Measurements from ENCODE around the gene PDE4D. TPM values are rescaled to one million over a fixed set of nuclear protein-coding genes. Genes with fewer than 3 reads are reported as not detected.

PDE4D gene
- total RNA-seq, 1 experiment from 2014 or later, result 32.5 TPM

GRCh38 chr5:59449905-59450644, 443.5 kb downstream of the PDE4D start:
- no peaks in the 10 kb centered on the region for H3K36me3 ChIP-seq
- peak in 1 of 2 experiments; percentile 8 for DNase-seq
- no peak overlapping the region for H3K4me3 ChIP-seq
- H3K27me3 ChIP-seq, result no peaks in the 10 kb centered on the region
- no peaks in the 10 kb centered on the region for H3K4me1 ChIP-seq
- H3K27ac ChIP-seq, result no peak overlapping the region
- no peaks in the 10 kb centered on the region for H3K9me3 ChIP-seq (replicated peaks)

GRCh38 chr5:59446356-59446755, 447.2 kb downstream of the PDE4D start:
- no peaks in the 10 kb centered on the region for H3K9me3 ChIP-seq (replicated peaks)
- H3K4me3 ChIP-seq, result no peak overlapping the region
- no peak for DNase-seq
- no peaks in the 10 kb centered on the region for H3K4me1 ChIP-seq
- no peaks in the 10 kb centered on the region for H3K27me3 ChIP-seq
- no peak overlapping the region for H3K27ac ChIP-seq
- H3K36me3 ChIP-seq, result no peaks in the 10 kb centered on the region

- no peaks in the 10 kb centered on the region for H3K9me3 ChIP-seq (replicated peaks)
- no peaks in the 10 kb centered on the region for H3K36me3 ChIP-seq
- no peak overlapping the region for H3K4me3 ChIP-seq
- DNase-seq, result no peak
- H3K27me3 ChIP-seq, result no peaks in the 10 kb centered on the region
- H3K4me1 ChIP-seq, result no peaks in the 10 kb centered on the region
- H3K27ac ChIP-seq, result no peak overlapping the region
Observed at GRCh38 chr5:59445741-59446140, 447.8 kb downstream of the PDE4D start.

- Histone ChIP-seq H3K27ac (no peak overlapping the region), H3K9me3 (replicated peaks) (no peaks in the 10 kb centered on the region), H3K4me3 (no peak overlapping the region)
Observed at GRCh38 chr5:59439303-59439702, 454.2 kb downstream of the PDE4D start.

GRCh38 chr5:59437176-59437575, 456.4 kb downstream of the PDE4D start:
- no peaks in the 10 kb centered on the region for H3K27me3 ChIP-seq
- no peak for DNase-seq
- H3K36me3 ChIP-seq, result no peaks in the 10 kb centered on the region
- no peaks in the 10 kb centered on the region for H3K4me1 ChIP-seq
- H3K27ac ChIP-seq, result no peak overlapping the region
- no peaks in the 10 kb centered on the region for H3K9me3 ChIP-seq (replicated peaks)
- H3K4me3 ChIP-seq, result no peak overlapping the region

More at GRCh38 chr5:59439303-59439702, 454.2 kb downstream of the PDE4D start:
- no peaks in the 10 kb centered on the region for H3K36me3 ChIP-seq
- no peak for DNase-seq
- H3K27me3 ChIP-seq, result no peaks in the 10 kb centered on the region
- no peaks in the 10 kb centered on the region for H3K4me1 ChIP-seq

- Histone ChIP-seq H3K9me3 (replicated peaks) (no peaks in the 10 kb centered on the region), H3K27me3 (no peaks in the 10 kb centered on the region), H3K36me3 (no peaks in the 10 kb centered on the region), H3K4me3 (no peak overlapping the region), H3K4me1 (no peaks in the 10 kb centered on the region), H3K27ac (no peak overlapping the region)
- no peak for DNase-seq
Observed at GRCh38 chr5:59436364-59437148, 457.0 kb downstream of the PDE4D start.

- Histone ChIP-seq H3K9me3 (replicated peaks) (no peaks in the 10 kb centered on the region), H3K27me3 (no peaks in the 10 kb centered on the region), H3K4me3 (no peak overlapping the region), H3K36me3 (no peaks in the 10 kb centered on the region), H3K4me1 (no peaks in the 10 kb centered on the region), H3K27ac (no peak overlapping the region)
- DNase-seq, result no peak
Observed at GRCh38 chr5:59433174-59433573, 460.4 kb downstream of the PDE4D start.

- no peak overlapping the region for H3K27ac ChIP-seq
- H3K27me3 ChIP-seq, result no peaks in the 10 kb centered on the region
- H3K4me3 ChIP-seq, result no peak overlapping the region
- H3K9me3 ChIP-seq (replicated peaks), result no peaks in the 10 kb centered on the region
- DNase-seq, result no peak
- H3K36me3 ChIP-seq, result no peaks in the 10 kb centered on the region
- H3K4me1 ChIP-seq, result no peaks in the 10 kb centered on the region
Observed at GRCh38 chr5:59430066-59430685, 463.4 kb downstream of the PDE4D start.

- DNase-seq, result no peak
- H3K4me1 ChIP-seq, result no peaks in the 10 kb centered on the region
- no peaks in the 10 kb centered on the region for H3K27me3 ChIP-seq
- H3K27ac ChIP-seq, result no peak overlapping the region
- H3K9me3 ChIP-seq (replicated peaks), result no peaks in the 10 kb centered on the region; the same call in 1 of the 2 replicates
- no peaks in the 10 kb centered on the region for H3K36me3 ChIP-seq
- no peak overlapping the region for H3K4me3 ChIP-seq
Observed at GRCh38 chr5:59428391-59428790, 465.1 kb downstream of the PDE4D start.

- H3K4me1 ChIP-seq, result no peaks in the 10 kb centered on the region
- H3K36me3 ChIP-seq, result no peaks in the 10 kb centered on the region
- no peaks in the 10 kb centered on the region; the same call in 1 of the 2 replicates for H3K9me3 ChIP-seq (replicated peaks)
- no peak for DNase-seq
- H3K4me3 ChIP-seq, result no peak overlapping the region
- H3K27ac ChIP-seq, result no peak overlapping the region
- no peaks in the 10 kb centered on the region for H3K27me3 ChIP-seq
Observed at GRCh38 chr5:59424515-59424914, 469.0 kb downstream of the PDE4D start.

GRCh38 chr5:59423021-59423420, 470.5 kb downstream of the PDE4D start:
- H3K9me3 ChIP-seq (replicated peaks), result no peaks in the 10 kb centered on the region; the same call in 1 of the 2 replicates
- H3K36me3 ChIP-seq, result no peaks in the 10 kb centered on the region
- no peak for DNase-seq
- H3K4me1 ChIP-seq, result peaks cover 3% of the 10 kb centered on the region; the same call in 1 of the 2 replicates
- H3K27me3 ChIP-seq, result no peaks in the 10 kb centered on the region
- no peak overlapping the region for H3K4me3 ChIP-seq
- H3K27ac ChIP-seq, result no peak overlapping the region

- Histone ChIP-seq H3K27ac (no peak overlapping the region), H3K36me3 (no peaks in the 10 kb centered on the region), H3K4me3 (no peak overlapping the region), H3K9me3 (replicated peaks) (no peaks in the 10 kb centered on the region; the same call in 1 of the 2 replicates), H3K27me3 (no peaks in the 10 kb centered on the region), H3K4me1 (peaks cover 3% of the 10 kb centered on the region; the same call in 1 of the 2 replicates)
- no peak for DNase-seq
Observed at GRCh38 chr5:59421986-59422941, 471.3 kb downstream of the PDE4D start.

- no peak for DNase-seq
- Histone ChIP-seq H3K27ac (no peak overlapping the region), H3K4me1 (peaks cover 12% of the 10 kb centered on the region), H3K4me3 (no peak overlapping the region), H3K36me3 (no peaks in the 10 kb centered on the region), H3K9me3 (replicated peaks) (no peaks in the 10 kb centered on the region; the same call in 1 of the 2 replicates), H3K27me3 (no peaks in the 10 kb centered on the region)
Observed at GRCh38 chr5:59420596-59420995, 472.9 kb downstream of the PDE4D start.

- no peak for DNase-seq
- H3K27me3 ChIP-seq, result no peaks in the 10 kb centered on the region
- no peaks in the 10 kb centered on the region for H3K36me3 ChIP-seq
- H3K27ac ChIP-seq, result no peak overlapping the region
- peaks cover 18% of the 10 kb centered on the region for H3K4me1 ChIP-seq
- no peak overlapping the region for H3K4me3 ChIP-seq
- no peaks in the 10 kb centered on the region; the same call in 1 of the 2 replicates for H3K9me3 ChIP-seq (replicated peaks)
Observed at GRCh38 chr5:59418808-59419207, 474.7 kb downstream of the PDE4D start.

Data from SJCRH30 (cell line).